HG03521 (cell line): ENCODE data around the gene LONRF2.

Experiments
- ATAC-seq: cut with Tn5 transposase; IDR thresholded peaks from one replicate; pipeline ENCODE4 v1.9.1; 2021; ENCODE audit warnings: mild to moderate bottlenecking, moderate library complexity; ENCODE audit not compliant: unreplicated experiment

The LONRF2 gene

GRCh38 chr2:100301881-100302584, 20.3 kb downstream of the LONRF2 start:
- no peak for ATAC-seq

- ATAC-seq: no peak
Measured at GRCh38 chr2:100299548-100299947, 22.8 kb downstream of the LONRF2 start.

- no peak for ATAC-seq
Measured at GRCh38 chr2:100297511-100297910, 24.8 kb downstream of the LONRF2 start.

- ATAC-seq: no peak
Measured at GRCh38 chr2:100294162-100294497, 28.2 kb downstream of the LONRF2 start.

GRCh38 chr2:100293341-100294161, 28.8 kb downstream of the LONRF2 start:
- no peak for ATAC-seq

GRCh38 chr2:100292022-100292580, 30.2 kb downstream of the LONRF2 start:
- ATAC-seq: no peak

GRCh38 chr2:100291152-100291970, 30.9 kb downstream of the LONRF2 start:
- ATAC-seq: no peak

- ATAC-seq: no peak
Measured at GRCh38 chr2:100290718-100291151, 31.6 kb downstream of the LONRF2 start.

- ATAC-seq: no peak
Measured at GRCh38 chr2:100289020-100289419, 33.3 kb downstream of the LONRF2 start.

- no peak for ATAC-seq
Measured at GRCh38 chr2:100286318-100286717, 36.0 kb downstream of the LONRF2 start.

- no peak for ATAC-seq
Measured at GRCh38 chr2:100285691-100286090, 36.6 kb downstream of the LONRF2 start.

GRCh38 chr2:100285011-100285410, 37.3 kb downstream of the LONRF2 start:
- no peak for ATAC-seq

GRCh38 chr2:100283724-100284501, 38.4 kb downstream of the LONRF2 start:
- no peak for ATAC-seq

GRCh38 chr2:100281521-100282438, 40.5 kb downstream of the LONRF2 start:
- ATAC-seq: no peak

- ATAC-seq: no peak
Measured at GRCh38 chr2:100279586-100280534, 42.4 kb downstream of the LONRF2 start.

- ATAC-seq: no peak
Measured at GRCh38 chr2:100278986-100279385, 43.3 kb downstream of the LONRF2 start.

GRCh38 chr2:100278501-100278900, 43.8 kb downstream of the LONRF2 start:
- no peak for ATAC-seq

GRCh38 chr2:100277540-100278207, 44.6 kb downstream of the LONRF2 start:
- ATAC-seq: no peak
